ENCODE measurements around the gene GNB3. TPM values are rescaled to one million over a fixed set of nuclear protein-coding genes. Genes with fewer than 3 reads are reported as not detected.

GNB3 gene
- polyA plus RNA-seq (2011; rRNA removed), result 3.3 and 5.3 TPM in 2 replicates
- 1.6 and 3.7 TPM in 2 replicates for polyA minus RNA-seq (2011; rRNA and poly(A)+ RNA removed)

GRCh38 chr12:6840761-6841515, at the start of gene GNB3:
GNB3 (plus strand) TSS chr12:6840925; CDS start chr12:6841288, 363 bp downstream.
- Histone ChIP-seq H3K36me3 (ENCODE audit: control insufficient read depth, insufficient read depth, low read length) (peaks cover 47% of the 10 kb centered on the region), H3K4me3 (ENCODE audit: low read depth, low read length) (no peak within 1 kb of the TSS), H3K27me3 (ENCODE audit: control insufficient read depth, insufficient read depth, low read length) (no peaks in the 10 kb centered on the region)
- TF ChIP-seq, protein P1, sequence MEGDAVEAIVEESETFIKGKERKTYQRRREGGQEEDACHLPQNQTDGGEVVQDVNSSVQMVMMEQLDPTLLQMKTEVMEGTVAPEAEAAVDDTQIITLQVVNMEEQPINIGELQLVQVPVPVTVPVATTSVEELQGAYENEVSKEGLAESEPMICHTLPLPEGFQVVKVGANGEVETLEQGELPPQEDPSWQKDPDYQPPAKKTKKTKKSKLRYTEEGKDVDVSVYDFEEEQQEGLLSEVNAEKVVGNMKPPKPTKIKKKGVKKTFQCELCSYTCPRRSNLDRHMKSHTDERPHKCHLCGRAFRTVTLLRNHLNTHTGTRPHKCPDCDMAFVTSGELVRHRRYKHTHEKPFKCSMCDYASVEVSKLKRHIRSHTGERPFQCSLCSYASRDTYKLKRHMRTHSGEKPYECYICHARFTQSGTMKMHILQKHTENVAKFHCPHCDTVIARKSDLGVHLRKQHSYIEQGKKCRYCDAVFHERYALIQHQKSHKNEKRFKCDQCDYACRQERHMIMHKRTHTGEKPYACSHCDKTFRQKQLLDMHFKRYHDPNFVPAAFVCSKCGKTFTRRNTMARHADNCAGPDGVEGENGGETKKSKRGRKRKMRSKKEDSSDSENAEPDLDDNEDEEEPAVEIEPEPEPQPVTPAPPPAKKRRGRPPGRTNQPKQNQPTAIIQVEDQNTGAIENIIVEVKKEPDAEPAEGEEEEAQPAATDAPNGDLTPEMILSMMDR (IDR thresholded peaks at IDR 0.05; ENCODE audit: insufficient read depth, low read depth, low read length), result no peak
- DNase-seq (ENCODE audit: low read depth), result no peak
- POLR2A ChIA-PET, result no interaction called here
- CTCF ChIA-PET, result interaction anchor here (1.1 to 9.8 kb wide), 4 partner anchors 8 to 31 kb away, joined by 4 to 111 read pairs (median 5); partner anchors contain the start of genes CDCA3 and USP5

DNA sequence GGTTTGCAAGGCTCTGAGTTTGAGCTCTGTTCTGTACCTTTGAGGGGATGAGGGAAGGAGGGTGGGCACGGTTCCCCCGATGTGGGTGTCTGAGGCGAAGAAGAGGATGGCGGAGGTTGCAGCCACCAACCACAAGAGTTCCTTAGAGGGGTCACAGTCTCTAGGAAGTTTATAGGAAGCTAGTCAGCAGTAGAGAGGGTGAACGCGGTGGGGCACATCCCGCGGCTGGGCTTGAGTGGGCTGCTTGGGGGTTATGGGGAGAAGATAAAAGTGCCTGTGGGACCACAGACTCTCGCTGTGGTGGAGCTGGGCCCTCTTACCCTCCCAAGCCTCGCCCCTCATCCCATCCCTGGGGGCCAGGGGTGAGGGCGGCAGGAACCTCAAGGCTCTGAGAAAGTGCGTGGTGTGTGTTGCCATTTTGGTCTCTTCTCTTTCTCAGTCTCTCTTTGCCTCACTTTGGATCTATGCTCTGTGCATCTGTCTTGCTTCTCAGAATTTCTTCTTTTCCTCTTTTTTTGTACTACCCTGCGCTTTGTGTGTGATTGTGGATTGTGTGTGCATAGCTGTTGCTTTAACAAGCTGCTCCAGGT, 48.7 kb upstream of the GNB3 start:
- no peak overlapping the region for H3K4me3 ChIP-seq (ENCODE audit: low read depth, low read length)
- ChIA-PET CTCF (interaction anchor here (0.9 to 2.9 kb wide), 5 partner anchors 13 to 39 kb away, joined by 3 to 14 read pairs (median 4); partner anchors contain the start of genes MLF2 and P3H3), POLR2A (no interaction called here)
- no peaks in the 10 kb centered on the region for H3K36me3 ChIP-seq (ENCODE audit: control insufficient read depth, insufficient read depth, low read length)
- TF ChIP-seq, protein P1 (IDR thresholded peaks at IDR 0.05; ENCODE audit: insufficient read depth, low read depth, low read length), result no peak
- no peak for DNase-seq (ENCODE audit: low read depth)
- peaks cover 2% of the 10 kb centered on the region; the same call in 1 of the 2 replicates for H3K27me3 ChIP-seq (ENCODE audit: control insufficient read depth, insufficient read depth, low read length)

GRCh38 chr12:6792522-6793201, 48.1 kb upstream of the GNB3 start:
- TF ChIP-seq, protein P1 (IDR thresholded peaks at IDR 0.05; ENCODE audit: insufficient read depth, low read depth, low read length), result no peak
- POLR2A ChIA-PET, result interaction anchor here (0.5 kb wide), 1 partner anchor 21 kb away, joined by 7 read pairs; no protein-coding TSS in a partner anchor
- Histone ChIP-seq H3K27me3 (ENCODE audit: control insufficient read depth, insufficient read depth, low read length) (peaks cover 2% of the 10 kb centered on the region; the same call in 1 of the 2 replicates), H3K4me3 (ENCODE audit: low read depth, low read length) (no peak overlapping the region), H3K36me3 (ENCODE audit: control insufficient read depth, insufficient read depth, low read length) (no peaks in the 10 kb centered on the region)
- DNase-seq (ENCODE audit: low read depth), result no peak
- CTCF ChIA-PET, result interaction anchor here (0.9 to 2.9 kb wide), 6 partner anchors 9 to 39 kb away, joined by 3 to 14 read pairs (median 4); partner anchors contain the start of genes MLF2 and P3H3

GRCh38 chr12:6795088-6795487, 45.6 kb upstream of the GNB3 start:
- H3K36me3 ChIP-seq (ENCODE audit: control insufficient read depth, insufficient read depth, low read length), result no peaks in the 10 kb centered on the region
- CTCF ChIA-PET, result interaction anchor here (1.4 to 2.0 kb wide), 2 partner anchors 9 to 41 kb away, joined by 3 to 11 read pairs; partner anchors contain the start of gene MLF2
- H3K27me3 ChIP-seq (ENCODE audit: control insufficient read depth, insufficient read depth, low read length), result peaks cover 4% of the 10 kb centered on the region; the same call in 1 of the 2 replicates
- TF ChIP-seq, protein P1 (IDR thresholded peaks at IDR 0.05; ENCODE audit: insufficient read depth, low read depth, low read length), result no peak
- H3K4me3 ChIP-seq (ENCODE audit: low read depth, low read length), result no peak overlapping the region
- no peak for DNase-seq (ENCODE audit: low read depth)
- POLR2A ChIA-PET, result no interaction called here
